ENCODE measurements around the gene CSNK2A1. TPM values are rescaled to one million over a fixed set of nuclear protein-coding genes. Genes with fewer than 3 reads are reported as not detected.
"Not testable (repeated sequence)": the region's sequence is repeated elsewhere in the genome, so short reads cannot be mapped to it uniquely, and the experiment has no call there.

The CSNK2A1 gene
- 161 and 197 TPM in 2 replicates for total RNA-seq (2014; rRNA removed; shearing (Covaris generic))

DNA sequence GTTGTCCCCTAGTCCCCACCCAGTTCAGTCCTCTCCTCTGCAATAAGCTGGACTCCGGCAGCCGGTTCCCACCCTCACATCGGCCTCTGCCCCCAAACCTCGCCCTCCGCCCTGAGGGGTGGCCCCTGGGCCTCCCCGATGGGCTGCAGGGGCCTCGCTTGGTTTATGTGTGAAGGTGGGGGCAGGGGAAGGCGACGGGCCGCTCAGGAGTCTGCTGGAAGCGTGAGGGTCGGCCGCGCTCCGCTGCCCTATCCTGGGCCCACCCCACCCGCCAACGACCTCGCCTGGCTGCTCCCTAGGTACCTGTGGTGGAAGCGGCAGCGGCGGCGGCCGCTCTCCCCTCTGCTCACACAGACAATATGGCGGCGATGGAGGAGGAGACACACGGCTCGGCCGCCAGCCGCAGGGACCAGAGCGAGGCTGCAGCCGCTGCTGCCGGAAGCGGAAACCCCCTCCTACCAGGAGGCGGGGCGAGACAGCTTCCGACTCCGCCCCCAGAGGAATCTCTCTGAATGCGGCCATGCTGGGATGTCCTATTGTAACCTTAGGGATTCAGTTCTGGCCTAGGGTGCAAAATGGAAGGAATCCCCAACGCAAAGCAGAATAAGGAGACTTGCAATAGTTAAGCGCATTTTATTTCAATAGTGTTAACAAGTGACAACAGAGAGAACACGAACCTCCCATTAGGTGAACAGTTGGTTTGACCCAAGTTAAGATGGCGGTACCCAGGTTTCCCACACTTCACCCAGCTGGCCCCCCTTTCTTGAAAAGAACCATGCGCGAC lies at the start of gene CSNK2A1:
TSS of gene CSNK2A1 (minus strand) at position 422 of the 784 bp plus-strand sequence. CDS start 35,239 bp downstream, outside the sequence.
- DNase-seq (ENCODE audit: low spot score) = peak; percentile 88

- DNase-seq (ENCODE audit: low spot score) = no peak
Observed at GRCh38 chr20:592506-592905, 48.9 kb upstream of the CSNK2A1 start.

DNA sequence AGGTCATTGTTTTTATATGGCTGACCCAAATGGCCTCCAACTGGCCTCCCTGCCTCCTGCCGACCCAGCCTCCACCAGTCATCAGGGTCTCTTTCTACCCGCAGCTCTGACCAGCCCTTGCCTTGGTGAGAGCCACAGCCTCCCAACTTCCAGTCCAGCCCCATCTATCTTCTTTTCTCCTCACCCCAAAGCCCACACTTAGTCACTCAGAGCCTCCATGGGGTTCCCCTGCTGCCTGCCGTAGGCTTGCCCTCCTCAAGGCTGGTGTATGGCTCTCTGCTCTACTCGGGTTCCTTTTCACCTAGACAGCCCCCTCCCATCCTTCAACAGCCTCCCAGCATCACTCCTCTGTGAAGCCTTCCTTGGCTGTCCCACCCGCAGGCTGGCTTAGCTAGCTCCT lies 48.4 kb upstream of the CSNK2A1 start:
- DNase-seq (ENCODE audit: low spot score) = no peak

GRCh38 chr20:588932-589672 lies 45.5 kb upstream of the CSNK2A1 start:
- DNase-seq (ENCODE audit: low spot score) = peak; percentile 25

DNA sequence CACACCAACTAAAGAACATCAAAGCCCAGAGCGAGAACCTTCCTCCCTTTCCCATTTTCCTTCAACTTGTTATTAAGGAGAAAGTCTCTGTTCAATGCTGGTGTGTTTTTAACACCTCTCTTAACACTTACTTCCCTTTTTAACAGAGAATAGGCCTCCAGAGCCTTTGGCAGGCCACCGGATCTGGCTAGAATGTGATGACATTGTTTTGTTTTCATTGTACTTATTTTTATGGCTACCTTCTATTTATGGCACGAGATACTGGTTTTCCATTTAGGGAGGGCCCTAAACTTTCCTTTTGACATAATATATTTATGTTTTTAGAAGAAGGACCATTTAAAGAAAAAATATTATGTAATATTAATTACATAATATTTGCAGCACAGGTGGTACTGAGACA lies 44.9 kb upstream of the CSNK2A1 start:
- no peak for DNase-seq (ENCODE audit: low spot score)

GRCh38 chr20:584971-585301 lies 41.3 kb upstream of the CSNK2A1 start:
- DNase-seq (ENCODE audit: low spot score) = no peak

GRCh38 chr20:584161-584970 lies 40.8 kb upstream of the CSNK2A1 start:
- DNase-seq (ENCODE audit: low spot score) = peak; percentile 56

DNA sequence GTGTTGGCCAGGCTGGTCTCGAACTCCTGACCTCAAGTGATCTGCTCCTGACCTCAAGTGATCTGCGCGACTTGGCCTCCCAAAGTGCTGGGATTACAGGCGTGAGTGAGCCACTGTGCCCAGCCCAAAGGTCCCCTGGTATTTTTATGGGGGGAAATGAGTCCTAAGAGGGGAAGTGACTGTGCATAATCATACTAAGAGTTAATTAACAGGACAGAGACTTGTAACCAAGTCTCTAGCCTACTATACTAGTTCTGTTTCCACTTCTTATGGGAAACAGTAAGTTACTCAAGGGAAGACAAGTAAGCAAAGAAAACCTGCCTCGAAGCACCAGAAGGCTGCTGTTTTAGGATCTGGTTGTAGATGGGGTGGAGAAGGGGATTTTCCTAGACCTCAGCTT lies 38.6 kb upstream of the CSNK2A1 start:
- no peak for DNase-seq (ENCODE audit: low spot score)

GRCh38 chr20:578940-579690 lies 35.5 kb upstream of the CSNK2A1 start:
- not testable (repeated sequence) for DNase-seq (ENCODE audit: low spot score)

- DNase-seq (ENCODE audit: low spot score) = peak; percentile 65
Observed at GRCh38 chr20:577167-577791, 33.7 kb upstream of the CSNK2A1 start.

DNA sequence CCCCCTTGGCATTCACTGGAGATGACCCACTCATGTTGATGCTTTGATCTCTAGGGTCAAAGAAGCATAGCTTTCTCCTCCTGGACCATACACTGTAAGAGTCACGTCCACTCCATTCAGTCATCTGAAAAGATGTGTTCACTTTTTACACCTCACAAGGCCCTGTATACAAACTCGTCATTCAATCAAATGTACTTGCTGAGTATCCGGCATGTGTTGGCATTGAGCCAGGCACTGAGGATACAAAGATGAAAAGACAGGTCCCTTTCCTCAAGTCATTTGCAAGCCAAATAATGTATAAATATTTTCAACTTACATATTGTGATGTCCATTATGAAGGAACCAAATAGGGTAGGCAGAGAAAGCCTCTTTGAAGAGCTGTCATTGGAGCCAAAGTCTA lies 32.6 kb upstream of the CSNK2A1 start:
- no peak for DNase-seq (ENCODE audit: low spot score)

DNA sequence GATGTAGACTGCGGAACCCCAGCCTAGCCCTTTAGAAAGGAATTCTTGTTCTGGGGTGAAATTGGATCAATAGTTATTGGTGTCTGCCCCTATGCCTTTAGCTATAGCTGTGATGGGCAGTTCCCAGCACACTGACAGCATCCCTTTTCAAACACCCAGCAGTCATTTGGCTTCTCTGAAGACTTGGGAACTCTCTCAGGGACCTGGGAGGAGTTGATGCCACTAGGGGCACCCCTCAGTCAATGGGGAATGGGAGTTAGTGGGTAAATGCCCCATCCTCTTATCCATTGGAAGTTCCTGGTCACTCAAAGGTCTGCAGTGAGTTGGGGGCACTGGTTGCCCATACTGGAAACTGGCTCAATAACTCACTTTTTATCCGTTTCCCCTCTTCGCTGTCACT lies 31.6 kb upstream of the CSNK2A1 start:
- DNase-seq (ENCODE audit: low spot score) = no peak

GRCh38 chr20:574297-574942 lies 30.8 kb upstream of the CSNK2A1 start:
- DNase-seq (ENCODE audit: low spot score) = no peak

DNA sequence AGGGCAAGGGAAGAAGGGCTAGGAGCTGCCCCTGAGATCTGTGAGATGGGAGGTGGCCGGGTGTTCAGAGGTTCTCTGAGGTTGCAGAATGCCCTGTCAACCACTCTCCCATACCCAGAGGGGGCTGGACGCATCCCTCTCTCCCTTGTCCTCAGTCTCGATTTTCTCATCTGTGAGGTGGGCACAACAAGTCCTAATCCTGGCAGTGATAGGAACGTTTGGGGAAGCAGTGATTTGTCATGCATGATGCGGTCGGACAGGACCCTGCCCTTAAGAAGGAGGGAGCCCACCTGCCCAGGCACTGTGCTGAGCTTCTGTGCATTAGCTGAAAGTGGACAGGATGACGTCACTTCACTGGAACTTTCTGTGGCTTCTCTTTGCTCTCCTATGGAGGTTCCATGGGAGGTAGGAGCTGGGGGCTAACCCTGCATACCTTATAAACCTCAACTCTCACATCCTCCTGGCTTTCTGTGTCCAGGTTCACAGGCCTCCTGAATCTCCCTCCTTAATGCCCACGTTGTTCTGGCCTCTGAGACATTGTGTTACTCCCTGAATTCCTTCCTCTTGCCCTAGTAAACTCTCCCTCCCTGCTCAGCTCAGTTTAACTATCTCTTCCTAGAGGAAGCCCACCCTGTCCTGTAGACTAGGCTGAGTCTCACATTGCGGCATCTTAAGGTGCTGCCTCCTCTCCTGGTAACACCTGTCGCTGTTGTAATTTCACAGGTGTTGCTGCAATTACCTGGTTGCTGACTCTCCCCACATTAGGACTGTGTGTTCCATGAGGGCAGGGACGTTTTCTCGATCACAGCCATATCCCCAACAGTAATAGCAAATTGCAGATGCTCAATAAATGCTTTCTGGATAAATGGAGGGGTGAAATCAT lies 30.1 kb upstream of the CSNK2A1 start:
- DNase-seq (ENCODE audit: low spot score) = no peak

DNA sequence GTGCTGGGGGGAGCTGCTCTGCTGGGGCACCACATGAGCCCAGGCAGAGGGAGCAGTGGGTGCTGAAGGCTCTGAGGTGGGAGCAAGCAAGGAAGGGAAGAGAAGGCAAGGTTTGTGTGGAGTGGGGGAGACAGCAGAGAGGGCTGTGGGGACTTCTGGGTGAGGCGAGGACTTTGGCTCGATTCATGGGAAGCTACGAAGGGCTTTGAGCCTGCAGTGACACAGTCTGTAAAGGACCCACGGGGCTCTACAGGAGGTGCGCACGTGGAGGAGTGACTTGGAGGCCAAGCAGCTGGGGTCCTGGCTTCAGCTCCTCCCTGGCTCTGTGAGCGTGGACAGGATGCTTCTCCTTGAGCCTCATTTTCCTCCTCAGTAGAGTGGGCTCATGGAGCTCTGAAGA lies 29.1 kb upstream of the CSNK2A1 start:
- no peak for DNase-seq (ENCODE audit: low spot score)

- DNase-seq (ENCODE audit: low spot score) = peak; percentile 47
Observed at GRCh38 chr20:571754-572441, 28.3 kb upstream of the CSNK2A1 start.

DNA sequence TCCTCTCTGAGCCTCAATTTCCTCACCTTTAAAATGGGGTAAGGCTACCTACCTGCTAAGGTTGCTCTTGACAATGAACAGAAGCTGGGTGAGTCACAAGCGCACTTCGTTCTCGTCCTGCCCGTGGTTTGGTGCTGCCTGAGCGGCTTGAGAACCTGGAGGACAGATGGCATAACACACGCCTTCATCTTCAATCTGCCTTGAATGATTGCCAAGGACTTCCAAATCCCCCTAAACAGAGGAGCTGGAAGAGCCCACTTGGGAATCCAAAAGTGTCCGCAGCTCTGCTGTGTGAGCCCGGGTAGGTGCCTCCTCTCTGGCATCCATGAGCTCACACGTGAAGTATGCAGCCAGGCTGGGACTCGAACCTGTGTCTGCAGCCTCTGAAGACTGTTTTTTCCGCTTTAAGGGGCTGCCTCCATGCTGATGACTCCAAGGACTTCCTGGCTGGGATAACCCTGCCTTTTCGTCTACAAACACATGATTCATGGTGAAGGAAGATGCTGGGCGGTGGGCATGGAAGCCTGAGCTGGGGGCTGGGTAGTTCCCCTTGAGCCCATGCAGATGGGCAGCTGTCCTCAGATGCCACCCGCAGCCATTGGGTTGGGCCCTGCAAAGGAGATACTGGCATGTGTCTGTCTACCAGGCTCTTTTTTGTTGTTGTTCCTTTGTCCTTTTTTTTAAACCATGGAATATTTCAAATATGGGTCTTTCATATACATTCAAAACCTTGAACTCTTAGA lies 25.3 kb upstream of the CSNK2A1 start:
- DNase-seq (ENCODE audit: low spot score) = no peak

- DNase-seq (ENCODE audit: low spot score) = no peak
Observed at GRCh38 chr20:568097-568652, 24.6 kb upstream of the CSNK2A1 start.
